Colonic mucosa (tissue), 4 donors: ENCODE results near the gene CLSTN3. TPM values are rescaled to one million over a fixed set of nuclear protein-coding genes. Genes with fewer than 3 reads are reported as not detected.

Experiments used
- DNase-seq: peaks from one replicate; pipeline ENCODE4 v3.0.0-alpha.2; 2020
- H3K27ac ChIP-seq: fragments of 200-600 bp; one replicate; pipeline ENCODE4 v1.8.0; 2021
- H3K27me3 ChIP-seq: fragments of 200-600 bp; one replicate; pipeline ENCODE4 v1.8.0; 2021
- H3K36me3 ChIP-seq: fragments of 200-600 bp; one replicate; pipeline ENCODE4 v1.8.0; 2021
- H3K4me1 ChIP-seq: fragments of 200-600 bp; one replicate; pipeline ENCODE4 v1.8.0; 2021; ENCODE audit warnings: mild to moderate bottlenecking
- H3K4me3 ChIP-seq: fragments of 200-600 bp; one replicate; pipeline ENCODE4 v1.8.0; 2021
- H3K9ac ChIP-seq, 2 donors: one replicate each; pipeline ENCODE4 v1.7.0; 2013; ENCODE audit warnings: control low read depth in 2 of 2, low read depth in 2 of 2, low read length in 2 of 2
- H3K9me3 ChIP-seq: fragments of 200-600 bp; one replicate; pipeline ENCODE4 v1.8.0; 2021
- intact Hi-C: fragments of 100-400 bp; cut with DNase I; formaldehyde crosslinking; loops from one replicate; pipeline ENCODE4 v1.14.1; 2022
- total RNA-seq, 2 donors: library from RNA; stranded (reverse); fragmentation: NEBNext Ultra II Directional in 1 of 2; extraction: Animal tissue kit (Norgen Biotek cat#: 25700) in 1 of 2; gene quantifications; one replicate each; pipeline ENCODE4 v1.2.1, GENCODE V29; 2021
- TF ChIP-seq, protein P1 (sequence below): fragments of 200-600 bp; IDR thresholded peaks from one replicate; pipeline ENCODE4 v1.8.0; 2022; ENCODE audit warnings: antibody characterized with exemption, mild to moderate bottlenecking
- donor health status: healthy.
- donor health status: DM: no; HTN: no; CAD: no.
- donor health status: DM: no; HTN: no; CAD: no.

The CLSTN3 gene
- total RNA-seq, 2 donors from 2014 or later: 13.6 to 17.0 TPM

DNA sequence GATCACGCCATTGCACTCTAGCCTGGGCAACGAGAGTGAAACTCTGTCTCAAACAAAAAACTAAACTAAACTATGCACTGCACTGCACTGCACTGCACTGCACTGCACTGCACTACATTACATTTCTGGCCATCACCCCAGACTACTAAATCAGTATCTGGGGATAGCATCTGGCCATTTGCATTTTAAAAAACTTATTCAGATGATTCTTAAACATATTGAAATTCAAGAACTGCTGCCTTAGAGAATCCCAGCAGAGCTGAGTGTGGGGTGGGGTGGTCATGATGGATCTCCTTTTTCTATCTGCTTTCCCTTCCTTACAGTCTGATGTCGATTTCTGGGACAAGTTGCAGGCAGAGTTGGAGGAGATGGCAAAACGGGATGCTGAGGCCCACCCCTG, 72.9 kb downstream of the CLSTN3 start:
- TF ChIP-seq, protein P1, sequence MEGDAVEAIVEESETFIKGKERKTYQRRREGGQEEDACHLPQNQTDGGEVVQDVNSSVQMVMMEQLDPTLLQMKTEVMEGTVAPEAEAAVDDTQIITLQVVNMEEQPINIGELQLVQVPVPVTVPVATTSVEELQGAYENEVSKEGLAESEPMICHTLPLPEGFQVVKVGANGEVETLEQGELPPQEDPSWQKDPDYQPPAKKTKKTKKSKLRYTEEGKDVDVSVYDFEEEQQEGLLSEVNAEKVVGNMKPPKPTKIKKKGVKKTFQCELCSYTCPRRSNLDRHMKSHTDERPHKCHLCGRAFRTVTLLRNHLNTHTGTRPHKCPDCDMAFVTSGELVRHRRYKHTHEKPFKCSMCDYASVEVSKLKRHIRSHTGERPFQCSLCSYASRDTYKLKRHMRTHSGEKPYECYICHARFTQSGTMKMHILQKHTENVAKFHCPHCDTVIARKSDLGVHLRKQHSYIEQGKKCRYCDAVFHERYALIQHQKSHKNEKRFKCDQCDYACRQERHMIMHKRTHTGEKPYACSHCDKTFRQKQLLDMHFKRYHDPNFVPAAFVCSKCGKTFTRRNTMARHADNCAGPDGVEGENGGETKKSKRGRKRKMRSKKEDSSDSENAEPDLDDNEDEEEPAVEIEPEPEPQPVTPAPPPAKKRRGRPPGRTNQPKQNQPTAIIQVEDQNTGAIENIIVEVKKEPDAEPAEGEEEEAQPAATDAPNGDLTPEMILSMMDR: no peak
- H3K9ac ChIP-seq: no peak overlapping the region
- H3K36me3 ChIP-seq: peaks cover 7% of the 10 kb centered on the region
- DNase-seq: no peak
- no peaks in the 10 kb centered on the region for H3K4me1 ChIP-seq
- H3K27me3 ChIP-seq: no peaks in the 10 kb centered on the region
- intact Hi-C loops: no loop called here
- H3K9me3 ChIP-seq: no peaks in the 10 kb centered on the region
- H3K4me3 ChIP-seq: no peak overlapping the region
- H3K27ac ChIP-seq: no peak overlapping the region

DNA sequence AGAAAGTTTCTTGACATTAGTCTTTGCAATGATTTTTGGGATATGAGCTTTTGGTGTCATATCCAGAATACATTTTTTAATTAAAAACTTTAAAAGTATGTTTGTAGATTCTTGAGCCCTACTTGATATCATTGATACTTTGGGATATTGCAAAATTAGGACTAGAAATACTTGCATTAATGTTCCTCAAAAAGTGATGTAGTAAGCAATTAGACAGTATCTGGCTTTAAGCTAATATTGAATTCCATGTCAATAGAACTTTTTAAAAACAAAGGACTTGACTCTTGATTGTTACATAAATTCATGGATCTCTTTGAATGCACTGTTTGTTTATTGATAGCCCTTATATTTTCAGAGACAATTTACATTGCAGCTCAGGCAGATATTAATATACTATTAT, 74.9 kb downstream of the CLSTN3 start:
- Histone ChIP-seq H3K27ac (no peak overlapping the region), H3K27me3 (no peaks in the 10 kb centered on the region), H3K4me3 (no peak overlapping the region), H3K4me1 (no peaks in the 10 kb centered on the region), H3K9ac (no peak overlapping the region), H3K36me3 (peaks cover 7% of the 10 kb centered on the region), H3K9me3 (no peaks in the 10 kb centered on the region)
- intact Hi-C loops: no loop called here
- DNase-seq: no peak
- TF ChIP-seq, protein P1: no peak

DNA sequence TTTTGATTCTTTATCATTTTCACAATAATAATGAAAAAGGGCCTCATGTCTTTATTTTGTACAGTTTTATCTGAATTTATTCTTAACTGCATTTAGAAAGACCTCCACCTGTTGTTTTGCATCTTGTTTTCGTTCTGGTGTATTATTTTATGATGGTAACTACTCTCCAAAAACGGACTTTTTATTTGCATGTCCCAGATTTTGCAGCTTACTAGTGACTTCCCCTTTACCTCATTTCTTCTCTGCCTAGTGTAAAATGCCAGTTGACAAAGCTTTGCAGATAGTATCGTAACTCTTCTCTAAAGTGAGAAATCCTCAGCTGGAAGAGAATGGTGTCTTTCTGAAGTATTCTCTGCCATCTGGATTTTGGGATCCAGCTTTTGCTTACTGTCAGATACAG, 76.5 kb downstream of the CLSTN3 start:
- H3K4me1 ChIP-seq: no peaks in the 10 kb centered on the region
- DNase-seq: no peak
- no peak overlapping the region for H3K27ac ChIP-seq
- peaks cover 4% of the 10 kb centered on the region for H3K36me3 ChIP-seq
- TF ChIP-seq, protein P1: no peak
- H3K9ac ChIP-seq: no peak overlapping the region
- no peaks in the 10 kb centered on the region for H3K9me3 ChIP-seq
- intact Hi-C loops: no loop called here
- H3K4me3 ChIP-seq: no peak overlapping the region
- H3K27me3 ChIP-seq: no peaks in the 10 kb centered on the region

DNA sequence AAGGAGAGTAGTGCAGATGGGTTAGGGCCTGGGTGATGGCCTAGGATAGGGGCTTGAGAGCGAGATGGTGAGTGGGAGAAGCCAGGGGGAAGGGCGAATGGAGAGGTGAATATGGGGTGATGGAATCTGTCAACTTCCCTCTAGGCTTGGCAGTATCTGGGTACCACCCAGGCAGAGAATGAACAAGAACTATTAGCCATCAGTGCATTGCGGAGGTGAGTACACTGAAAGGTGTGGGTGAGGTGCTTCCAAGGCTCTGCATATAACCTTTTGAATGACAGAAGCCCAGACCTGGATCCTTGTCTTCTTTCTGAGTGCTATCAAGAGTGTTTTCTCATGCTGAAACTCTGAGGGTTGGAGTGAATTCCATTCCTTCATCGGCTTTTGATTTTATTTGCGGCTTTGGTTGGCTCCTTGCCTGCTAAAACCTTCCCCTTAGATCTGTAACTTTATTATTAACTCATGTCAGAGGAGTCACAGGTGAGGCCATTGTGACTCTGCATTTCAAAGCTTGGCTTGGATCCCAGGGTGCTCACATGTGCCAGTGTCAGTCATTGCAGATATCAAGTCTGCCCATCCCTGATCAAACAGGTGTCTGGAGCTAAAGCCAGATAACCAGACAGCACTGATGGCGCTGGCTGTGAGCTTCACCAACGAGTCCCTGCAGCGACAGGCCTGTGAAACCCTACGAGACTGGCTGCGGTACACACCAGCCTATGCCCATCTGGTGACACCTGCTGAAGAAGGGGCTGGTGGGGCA, 77.9 kb downstream of the CLSTN3 start:
- Histone ChIP-seq H3K9me3 (no peaks in the 10 kb centered on the region), H3K4me3 (no peak overlapping the region), H3K27ac (no peak overlapping the region), H3K9ac (no peak overlapping the region), H3K4me1 (no peaks in the 10 kb centered on the region), H3K27me3 (no peaks in the 10 kb centered on the region), H3K36me3 (no peaks in the 10 kb centered on the region)
- DNase-seq: no peak
- TF ChIP-seq, protein P1: no peak
- intact Hi-C loops: no loop called here

Other genes with a start within 250 kb of the CLSTN3 start
- gene LRRC23, start 225.5 kb upstream of the CLSTN3 start, total RNA-seq: 1 to 10 TPM; 7.3 to 8.0 TPM
- gene ENO2, start 215.8 kb upstream of the CLSTN3 start, total RNA-seq: 10 to 100 TPM in 1 of 2 donors, 1 to 10 TPM in 1; 7.6 to 15.7 TPM
- 100 to 1,000 TPM in 1 of 2 donors, 10 to 100 TPM in 1; 67.5 to 103 TPM for gene ATN1, start 202.4 kb upstream of the CLSTN3 start, total RNA-seq
- not detected for gene RNU7-1, start 186.6 kb upstream of the CLSTN3 start, total RNA-seq
- gene C12orf57, start 186.3 kb upstream of the CLSTN3 start, total RNA-seq: 100 to 1,000 TPM; 114 to 206 TPM
- gene PTPN6, start 179.0 kb upstream of the CLSTN3 start, total RNA-seq: 10 to 100 TPM; 44.8 to 48.1 TPM
- 100 to 1,000 TPM; 233 to 323 TPM for gene PHB2, start 159.7 kb upstream of the CLSTN3 start, total RNA-seq
- 10 to 100 TPM; 27.2 to 62.3 TPM for gene EMG1, start 159.5 kb upstream of the CLSTN3 start, total RNA-seq
- 10 to 100 TPM; 71.8 to 77.9 TPM for gene LPCAT3, start 111.9 kb upstream of the CLSTN3 start, total RNA-seq
- gene C1S, start 69.7 kb upstream of the CLSTN3 start, total RNA-seq: 10 to 100 TPM; 35.8 to 97.2 TPM
- gene C1R, start 37.9 kb upstream of the CLSTN3 start, total RNA-seq: 100 to 1,000 TPM in 1 of 2 donors, 10 to 100 TPM in 1; 40.1 to 104 TPM
- gene C1RL, start 21.2 kb upstream of the CLSTN3 start, total RNA-seq: 10 to 100 TPM; 39.5 to 39.7 TPM
- 1 to 10 TPM; 2.4 to 3.7 TPM for gene RBP5, start 1.5 kb upstream of the CLSTN3 start, total RNA-seq
- gene PEX5, start 59.3 kb downstream of the CLSTN3 start, total RNA-seq: 10 to 100 TPM; 31.4 to 35.4 TPM
- not detected for gene ACSM4, start 173.7 kb downstream of the CLSTN3 start, total RNA-seq